IMR-90 (cell line): ENCODE results near the gene NR2C1. TPM values are rescaled to one million over a fixed set of nuclear protein-coding genes. Genes with fewer than 3 reads are reported as not detected.

Source experiments
- ATAC-seq: fragments of 200-7000 bp; cut with Tn5 transposase; 2 replicates; pipeline ENCODE4 v1.9.1; 2020; ENCODE audit warnings: low read depth, mild to moderate bottlenecking, moderate library complexity
- BruUV-seq: library from RNA; stranded (reverse); fragments of 400-500 nt; replicated peaks from 2 replicates; lab custom pipeline; 2021; lab: Mats Ljungman, UMichigan
- CTCF ChIA-PET: fragments of 300-600 bp; formaldehyde crosslinking; extraction: SDS; loops from one replicate; lab custom pipeline; 2021; ENCODE audit warnings: antibody characterized with exemption; lab: Yijun Ruan, JAX
- POLR2A ChIA-PET: fragments of 300-600 bp; sonication (Branson Sonifier 250); formaldehyde crosslinking; loops from one replicate; lab custom pipeline; 2022; ENCODE audit warnings: antibody characterized with exemption; ENCODE audit not compliant: unreplicated experiment; lab: Charles Lee
- DNase-seq: peaks from one replicate; pipeline ENCODE4 v3.0.0; 2013
- H2AFZ ChIP-seq: replicated peaks from 2 replicates; pipeline ENCODE3; 2013; ENCODE audit warnings: low read length, mild to moderate bottlenecking; ENCODE audit not compliant: poor library complexity
- H2AK5ac ChIP-seq: 2 replicates; pipeline ENCODE4 v1.6.1; 2013; ENCODE audit warnings: low read depth, low read length, inconsistent platforms
- H2AK9ac ChIP-seq: replicated peaks from 2 replicates; pipeline ENCODE3; 2013; ENCODE audit warnings: mild to moderate bottlenecking, low read depth, low read length, moderate library complexity; ENCODE audit not compliant: poor library complexity
- H2BK120ac ChIP-seq: 2 replicates; pipeline ENCODE4 v1.6.1; 2013; ENCODE audit warnings: low read depth, low read length, inconsistent platforms
- H2BK15ac ChIP-seq: 3 replicates; pipeline ENCODE4 v1.6.1; 2013; ENCODE audit warnings: low read depth, low read length, inconsistent platforms
- H2BK20ac ChIP-seq: 2 replicates; pipeline ENCODE4 v1.6.1; 2013; ENCODE audit warnings: low read depth, mild to moderate bottlenecking, inconsistent platforms, low read length, moderate library complexity
- H2BK5ac ChIP-seq: 2 replicates; pipeline ENCODE4 v1.6.1; 2013; ENCODE audit warnings: mild to moderate bottlenecking, low read depth, low read length, inconsistent platforms; ENCODE audit not compliant: poor library complexity, severe bottlenecking
- H3K14ac ChIP-seq: replicated peaks from 2 replicates; pipeline ENCODE4 v1.6.1; 2013; ENCODE audit warnings: low read depth, low read length, inconsistent platforms
- H3K18ac ChIP-seq: 2 replicates; pipeline ENCODE4 v1.6.1; 2013; ENCODE audit warnings: low read depth, low read length, control low read depth
- H3K23ac ChIP-seq: 2 replicates; pipeline ENCODE4 v1.6.1; 2013; ENCODE audit warnings: low read depth, low read length, inconsistent platforms
- H3K27ac ChIP-seq: 2 replicates; pipeline ENCODE4 v1.5.1; 2013; ENCODE audit warnings: mild to moderate bottlenecking, control low read depth, low read length; ENCODE audit not compliant: insufficient read depth
- H3K27me3 ChIP-seq: 2 replicates; pipeline ENCODE4 v1.6.1; 2013; ENCODE audit warnings: low read length; ENCODE audit not compliant: control insufficient read depth, insufficient read depth
- H3K36me3 ChIP-seq: 2 replicates; pipeline ENCODE4 v1.6.1; 2013; ENCODE audit warnings: low read length, mixed read lengths; ENCODE audit not compliant: control insufficient read depth, insufficient read depth
- H3K4ac ChIP-seq: 2 replicates; pipeline ENCODE4 v1.6.1; 2013; ENCODE audit warnings: low read depth, low read length, inconsistent platforms
- H3K4me1 ChIP-seq: 2 replicates; pipeline ENCODE4 v1.6.1; 2013; ENCODE audit warnings: low read length, mixed read lengths; ENCODE audit not compliant: control insufficient read depth, insufficient read depth
- H3K4me2 ChIP-seq: 2 replicates; pipeline ENCODE4 v1.6.1; 2013; ENCODE audit warnings: low read depth, mild to moderate bottlenecking, control low read depth, low read length, moderate library complexity
- H3K4me3 ChIP-seq: 2 replicates; pipeline ENCODE4 v1.5.1; 2013; ENCODE audit warnings: low read depth, mild to moderate bottlenecking, control low read depth, low read length, moderate library complexity; ENCODE audit not compliant: insufficient read depth
- H3K56ac ChIP-seq: 2 replicates; pipeline ENCODE4 v1.6.1; 2013; ENCODE audit warnings: low read length, inconsistent platforms; ENCODE audit not compliant: insufficient read depth; ENCODE audit errors: extremely low read depth
- H3K79me1 ChIP-seq, 2 experiments: 2 replicates each; pipeline ENCODE4 v1.6.1; 2013; ENCODE audit warnings: low read length in 2 of 2, inconsistent platforms in 1 of 2, low read depth in 1 of 2
- H3K9ac ChIP-seq: 2 replicates; pipeline ENCODE4 v1.6.1; 2013; ENCODE audit warnings: low read depth, low read length, control low read depth
- H3K9me1 ChIP-seq: 2 replicates; pipeline ENCODE4 v1.6.1; 2013; ENCODE audit warnings: low read length, inconsistent platforms; ENCODE audit not compliant: insufficient read depth
- H3K9me3 ChIP-seq: 2 replicates; pipeline ENCODE4 v1.6.1; 2013; ENCODE audit warnings: low read length; ENCODE audit not compliant: control insufficient read depth, insufficient read depth
- H4K20me1 ChIP-seq: 2 replicates; pipeline ENCODE4 v1.6.1; 2013; ENCODE audit warnings: low read length, inconsistent platforms; ENCODE audit not compliant: insufficient read depth
- H4K5ac ChIP-seq: 2 replicates; pipeline ENCODE4 v1.6.1; 2013; ENCODE audit warnings: mild to moderate bottlenecking, low read depth, low read length, control low read depth
- H4K8ac ChIP-seq, 2 experiments: 2 replicates each; pipeline ENCODE4 v1.6.1; 2013; ENCODE audit warnings: low read depth in 2 of 2, low read length in 2 of 2, control low read depth in 1 of 2, inconsistent platforms in 1 of 2
- H4K91ac ChIP-seq: 2 replicates; pipeline ENCODE4 v1.6.1; 2013; ENCODE audit warnings: low read depth, low read length, inconsistent platforms; ENCODE audit not compliant: insufficient read depth
- BHLHE40 ChIP-seq: fragments of 150-350 bp; IDR thresholded peaks from 2 replicates; pipeline ENCODE4 v1.6.1; 2016; ENCODE audit warnings: mild to moderate bottlenecking, low read depth, low read length
- CEBPB ChIP-seq: IDR thresholded peaks from 2 replicates; pipeline ENCODE4 v1.6.1; 2012; ENCODE audit warnings: low read depth, low read length, improper control_type of control experiment
- MAZ ChIP-seq: IDR thresholded peaks from 2 replicates; pipeline ENCODE4 v1.6.1; 2012; ENCODE audit warnings: low read depth, mild to moderate bottlenecking, low read length, improper control_type of control experiment, moderate library complexity, borderline replicate concordance
- MXI1 ChIP-seq: IDR thresholded peaks from 2 replicates; pipeline ENCODE4 v1.6.1; 2012; ENCODE audit warnings: low read depth, mild to moderate bottlenecking, low read length, moderate library complexity, borderline replicate concordance
- NFE2L2 ChIP-seq: fragments of 150-350 bp; IDR thresholded peaks from 2 replicates; pipeline ENCODE4 v1.6.1; 2016; ENCODE audit warnings: low read depth, mild to moderate bottlenecking, low read length
- RAD21 ChIP-seq: IDR thresholded peaks from 2 replicates; pipeline ENCODE4 v1.6.1; 2012; ENCODE audit warnings: low read length, improper control_type of control experiment
- RCOR1 ChIP-seq: IDR thresholded peaks from 2 replicates; pipeline ENCODE4 v1.6.1; 2012; ENCODE audit warnings: mild to moderate bottlenecking, low read length, improper control_type of control experiment; ENCODE audit not compliant: insufficient replicate concordance
- RFX5 ChIP-seq: IDR thresholded peaks from 2 replicates; pipeline ENCODE4 v1.8.0; 2012; ENCODE audit warnings: low read depth, mild to moderate bottlenecking, low read length, moderate library complexity
- SMC3 ChIP-seq: fragments of 150-350 bp; IDR thresholded peaks from 2 replicates; pipeline ENCODE4 v1.6.1; 2016; ENCODE audit warnings: low read depth, mild to moderate bottlenecking, antibody characterized with exemption, low read length, moderate library complexity
- WGBS, 2 experiments: methylation state at CpG; one replicate each; pipeline versions ENCODE4 v1.1.5 to v1.1.7; 2013; ENCODE audit warnings: missing lambda C conversion rate in 2 of 2; ENCODE audit not compliant: insufficient read length in 1 of 2; ENCODE audit errors: extremely low coverage in 2 of 2; 5-methylcytosine and 5-hydroxymethylcytosine counted together
- dilution Hi-C: fragments of 300-500 bp; cut with HindIII; formaldehyde crosslinking; loops from one replicate; pipeline ENCODE4 v1.14.3; 2018; ENCODE audit warnings: low sequenced_read_pairs; ENCODE audit not compliant: unreplicated experiment
- in situ Hi-C: fragments of 300-500 bp; cut with MboI; formaldehyde crosslinking; loops from 3 replicates; pipeline ENCODE4 v1.14.3; 2019; ENCODE audit warnings: low sequenced_read_pairs, inconsistent platforms, mixed read lengths
- intact Hi-C: fragments of 100-400 bp; cut with micrococcal nuclease; formaldehyde crosslinking; loops from 2 replicates; pipeline ENCODE4 v1.10.0; 2022
- polyA plus RNA-seq, 3 experiments: library from polyadenylated mRNA; depleted of rRNA; stranded (reverse); fragments of >200 nt; gene quantifications; 2 replicates each; pipeline ENCODE4 v1.2.3, GENCODE V29; 2012; ENCODE audit warnings: low replicate concordance in 1 of 3
- total RNA-seq: library from RNA; depleted of rRNA; stranded (reverse); fragments of >200 nt; gene quantifications from 2 replicates; pipeline ENCODE4 v1.2.3, GENCODE V29; 2012
- TF ChIP-seq, protein P1 (sequence below): conservative IDR thresholded peaks from 2 replicates; pipeline ENCODE4 v1.5.1; 2012; ENCODE audit warnings: mild to moderate bottlenecking, low read depth, low read length, improper control_type of control experiment
- TF ChIP-seq, protein P2 (sequence below): fragments of 150-350 bp; IDR thresholded peaks from 2 replicates; pipeline ENCODE4 v1.6.1; 2017; ENCODE audit warnings: mild to moderate bottlenecking, antibody characterized with exemption, low read length, low read depth

Gene NR2C1
- total and polyA plus RNA-seq, 2 of the 4 experiments (the other 2 are of a cell fraction) = 12.7 to 14.1 TPM

DNA sequence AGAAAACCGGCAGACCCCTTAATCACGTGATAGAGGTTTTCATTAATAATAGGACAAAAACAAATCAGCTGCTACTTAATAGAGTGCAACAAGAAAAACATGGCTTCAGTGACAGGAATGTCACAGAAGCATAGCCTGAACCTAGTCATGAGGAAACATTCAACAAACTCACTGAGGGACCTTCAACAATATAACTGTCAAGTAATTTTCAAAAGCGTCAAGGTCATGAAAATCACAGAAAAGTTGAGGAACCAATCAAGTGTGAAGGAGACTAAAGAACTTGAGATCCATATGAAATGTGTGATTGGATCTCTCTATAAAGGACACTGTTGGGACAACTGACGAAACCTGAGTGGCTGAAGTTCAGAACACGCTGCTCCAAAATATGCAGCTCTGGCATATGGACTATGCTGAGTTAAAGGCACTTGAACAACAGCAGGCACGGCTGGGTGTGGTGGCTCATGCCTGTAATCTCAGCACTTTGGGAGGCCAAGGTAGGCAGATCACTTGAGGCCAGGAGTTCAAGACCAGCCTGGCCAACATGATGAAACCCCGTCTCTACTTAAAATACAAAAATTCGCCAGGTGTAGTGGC is 86.2 kb downstream of the NR2C1 start:
- 100% methylated on average over 3 of the region's 8 CpGs; no CpG with 5 or more reads in 1 of the 2 experiments for WGBS, 2 experiments
- ATAC-seq = no peak

More for the DNA sequence above, 86.2 kb downstream of the NR2C1 start:
- no peak overlapping the region for H2BK20ac ChIP-seq
- dilution Hi-C loops = no loop called here
- H3K9me1 ChIP-seq = peaks cover 10% of the 10 kb centered on the region
- H4K8ac ChIP-seq = no peak overlapping the region
- no peak overlapping the region for H3K4ac ChIP-seq
- H4K91ac ChIP-seq = no peak overlapping the region
- no peak overlapping the region for H2AK5ac ChIP-seq
- no peak overlapping the region for H2BK15ac ChIP-seq
- TF ChIP-seq, protein P1, sequence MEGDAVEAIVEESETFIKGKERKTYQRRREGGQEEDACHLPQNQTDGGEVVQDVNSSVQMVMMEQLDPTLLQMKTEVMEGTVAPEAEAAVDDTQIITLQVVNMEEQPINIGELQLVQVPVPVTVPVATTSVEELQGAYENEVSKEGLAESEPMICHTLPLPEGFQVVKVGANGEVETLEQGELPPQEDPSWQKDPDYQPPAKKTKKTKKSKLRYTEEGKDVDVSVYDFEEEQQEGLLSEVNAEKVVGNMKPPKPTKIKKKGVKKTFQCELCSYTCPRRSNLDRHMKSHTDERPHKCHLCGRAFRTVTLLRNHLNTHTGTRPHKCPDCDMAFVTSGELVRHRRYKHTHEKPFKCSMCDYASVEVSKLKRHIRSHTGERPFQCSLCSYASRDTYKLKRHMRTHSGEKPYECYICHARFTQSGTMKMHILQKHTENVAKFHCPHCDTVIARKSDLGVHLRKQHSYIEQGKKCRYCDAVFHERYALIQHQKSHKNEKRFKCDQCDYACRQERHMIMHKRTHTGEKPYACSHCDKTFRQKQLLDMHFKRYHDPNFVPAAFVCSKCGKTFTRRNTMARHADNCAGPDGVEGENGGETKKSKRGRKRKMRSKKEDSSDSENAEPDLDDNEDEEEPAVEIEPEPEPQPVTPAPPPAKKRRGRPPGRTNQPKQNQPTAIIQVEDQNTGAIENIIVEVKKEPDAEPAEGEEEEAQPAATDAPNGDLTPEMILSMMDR = no peak
- no peak for TF ChIP-seq RAD21
- no peak for TF ChIP-seq RCOR1
- TF ChIP-seq MXI1 = no peak
- no peak for TF ChIP-seq RFX5
- no peak for TF ChIP-seq CEBPB
- TF ChIP-seq, protein P2, sequence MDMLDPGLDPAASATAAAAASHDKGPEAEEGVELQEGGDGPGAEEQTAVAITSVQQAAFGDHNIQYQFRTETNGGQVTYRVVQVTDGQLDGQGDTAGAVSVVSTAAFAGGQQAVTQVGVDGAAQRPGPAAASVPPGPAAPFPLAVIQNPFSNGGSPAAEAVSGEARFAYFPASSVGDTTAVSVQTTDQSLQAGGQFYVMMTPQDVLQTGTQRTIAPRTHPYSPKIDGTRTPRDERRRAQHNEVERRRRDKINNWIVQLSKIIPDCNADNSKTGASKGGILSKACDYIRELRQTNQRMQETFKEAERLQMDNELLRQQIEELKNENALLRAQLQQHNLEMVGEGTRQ = no peak
- no peak for TF ChIP-seq BHLHE40
- TF ChIP-seq NFE2L2 = no peak
- no peak for TF ChIP-seq MAZ
- no peak for TF ChIP-seq SMC3
- no peak overlapping the region for H2BK120ac ChIP-seq
- no peak overlapping the region for H2AK9ac ChIP-seq
- H2AFZ ChIP-seq = no peak overlapping the region
- no peaks in the 10 kb centered on the region for H3K9me3 ChIP-seq
- no peak overlapping the region for H3K9ac ChIP-seq
- H3K23ac ChIP-seq = no peak overlapping the region
- H4K5ac ChIP-seq = no peak overlapping the region
- no peaks in the 10 kb centered on the region; the same call in 1 of the 2 replicates for H4K20me1 ChIP-seq
- H3K36me3 ChIP-seq = 0 out of 2 replicates have a peak, but pooled peaks cover 2% of the 10 kb centered on the region
- H3K27ac ChIP-seq = no peak overlapping the region
- ChIA-PET CTCF (no interaction called here), POLR2A (no interaction called here)
- H3K4me2 ChIP-seq = no peak overlapping the region
- H3K4me3 ChIP-seq = no peak overlapping the region
- no peak overlapping the region for H2BK5ac ChIP-seq
- H3K18ac ChIP-seq = no peak overlapping the region
- peaks cover 22 to 35% of the 10 kb centered on the region in 2 experiments for H3K79me1 ChIP-seq
- in situ Hi-C loops = no loop called here
- H3K56ac ChIP-seq = no peak overlapping the region
- H3K14ac ChIP-seq = no peak overlapping the region
- H3K27me3 ChIP-seq = no peaks in the 10 kb centered on the region
- BruUV-seq = no TSS peak
- intact Hi-C loops = no loop called here
- no peak for DNase-seq
- H3K4me1 ChIP-seq = peaks cover 8% of the 10 kb centered on the region
